HG03045 (cell line): Measurements from ENCODE around the gene NUDT16.
"Not testable (repeated sequence)": the region's sequence is repeated elsewhere in the genome, so short reads cannot be mapped to it uniquely, and the experiment has no call there.

Source experiments
- ATAC-seq: cut with Tn5 transposase; IDR thresholded peaks from one replicate; pipeline ENCODE4 v1.9.1; 2021; ENCODE audit warnings: mild to moderate bottlenecking, moderate library complexity; ENCODE audit not compliant: unreplicated experiment

The NUDT16 gene

DNA sequence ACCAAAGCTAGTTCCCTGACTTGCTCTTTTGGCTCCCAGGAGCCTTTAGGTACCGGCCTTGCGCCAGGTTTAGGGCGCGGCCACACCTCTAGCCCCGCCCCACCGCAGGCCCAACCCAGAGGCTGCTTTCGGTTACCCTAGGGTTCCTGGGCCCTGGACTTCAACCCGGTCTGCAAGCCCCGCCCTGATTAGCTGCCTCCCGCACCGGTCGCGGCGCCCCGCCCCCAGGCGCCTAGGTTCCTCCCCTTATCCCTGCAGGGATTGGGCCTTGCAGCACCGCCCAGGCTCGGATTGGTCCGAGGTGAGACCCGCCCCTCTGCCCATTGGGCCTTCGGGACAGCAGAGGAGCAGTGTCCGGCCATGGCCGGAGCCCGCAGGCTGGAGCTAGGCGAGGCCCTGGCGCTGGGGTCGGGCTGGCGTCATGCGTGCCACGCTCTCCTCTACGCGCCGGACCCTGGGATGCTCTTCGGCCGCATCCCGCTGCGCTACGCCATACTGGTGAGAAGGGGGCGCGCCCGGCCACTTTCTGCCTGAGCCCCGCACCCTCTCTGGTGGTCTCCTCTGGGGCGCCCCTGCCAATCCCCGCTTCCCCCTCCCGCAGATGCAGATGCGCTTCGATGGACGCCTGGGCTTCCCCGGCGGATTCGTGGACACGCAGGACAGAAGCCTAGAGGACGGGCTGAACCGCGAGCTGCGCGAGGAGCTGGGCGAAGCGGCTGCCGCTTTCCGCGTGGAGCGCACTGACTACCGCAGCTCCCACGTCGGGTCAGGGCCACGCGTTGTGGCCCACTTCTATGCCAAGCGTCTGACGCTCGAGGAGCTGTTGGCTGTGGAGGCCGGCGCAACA is at the start of gene NUDT16:
TSS of gene NUDT16 (plus strand) at position 330 of the 847 bp plus-strand sequence. CDS start at position 361, 31 bp downstream.
- ATAC-seq = peak; percentile 99

DNA sequence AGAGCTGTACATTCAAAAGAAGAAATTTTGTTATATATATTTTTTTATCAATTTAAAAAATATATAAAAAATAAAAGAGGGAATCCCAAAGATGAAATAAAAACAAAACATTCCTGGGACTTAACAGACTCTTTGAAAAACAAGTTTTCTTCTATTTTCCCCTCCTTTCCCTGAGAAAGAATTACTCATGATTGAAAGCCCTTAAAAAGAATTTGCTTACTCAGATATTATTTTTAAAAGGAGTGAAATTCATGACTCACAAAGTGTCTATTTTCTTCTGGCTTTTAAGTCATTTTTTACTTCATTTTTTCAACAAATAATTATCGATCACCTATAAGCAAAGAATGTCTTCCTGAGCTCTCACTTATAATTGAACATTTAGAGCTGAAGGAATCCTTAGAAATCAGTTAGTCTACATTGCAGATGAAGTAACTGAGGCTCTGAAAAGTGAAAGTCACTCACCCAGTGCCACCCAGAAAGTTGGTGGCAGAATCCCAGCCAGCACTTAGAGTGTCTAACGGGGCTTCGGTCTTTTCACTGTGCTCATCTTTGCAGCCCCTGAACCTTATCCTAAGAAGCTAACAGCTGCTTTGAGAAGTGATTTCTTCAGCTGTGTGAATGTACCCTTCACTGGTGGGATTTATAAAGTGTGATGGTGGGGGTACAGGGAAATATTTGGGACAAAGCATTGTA is 42.5 kb upstream of the NUDT16 start:
- no peak for ATAC-seq

DNA sequence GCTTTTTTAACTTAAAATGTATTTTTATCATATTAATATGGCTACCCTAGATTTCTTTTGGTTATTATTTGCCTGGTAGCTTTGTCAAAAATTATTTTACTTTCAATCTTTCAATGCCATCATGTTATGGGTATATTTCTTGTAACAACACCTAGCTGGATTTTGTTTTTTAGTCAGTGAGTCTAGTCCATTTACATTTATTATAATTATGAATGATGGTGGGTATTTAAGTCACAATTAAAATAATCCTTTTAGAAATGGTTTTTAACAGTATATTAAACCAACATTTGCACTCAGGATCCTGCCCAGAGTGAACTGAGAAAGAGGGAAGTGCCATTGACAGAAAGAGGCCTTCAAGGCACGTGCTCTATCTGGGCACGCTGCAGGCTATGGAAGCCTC is 39.8 kb upstream of the NUDT16 start:
- no peak for ATAC-seq

DNA sequence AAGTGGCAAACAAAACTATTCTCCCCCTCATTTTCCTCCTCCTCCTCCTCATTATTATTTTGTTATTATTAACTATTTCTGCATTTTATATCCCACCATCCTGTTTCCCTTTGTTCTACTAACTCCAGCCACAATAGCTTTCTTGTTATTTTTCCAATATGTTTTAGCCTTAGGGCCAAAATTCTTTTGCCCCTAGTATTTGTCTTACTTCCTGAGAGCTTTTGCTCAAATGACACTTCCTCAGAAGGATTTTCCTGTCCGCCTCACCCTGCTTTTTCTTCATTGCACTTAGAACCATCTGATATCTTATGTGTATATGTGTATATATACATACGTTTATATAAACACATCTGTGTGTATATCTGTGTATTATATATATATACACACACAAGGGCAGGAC is 32.7 kb upstream of the NUDT16 start:
- no peak for ATAC-seq

DNA sequence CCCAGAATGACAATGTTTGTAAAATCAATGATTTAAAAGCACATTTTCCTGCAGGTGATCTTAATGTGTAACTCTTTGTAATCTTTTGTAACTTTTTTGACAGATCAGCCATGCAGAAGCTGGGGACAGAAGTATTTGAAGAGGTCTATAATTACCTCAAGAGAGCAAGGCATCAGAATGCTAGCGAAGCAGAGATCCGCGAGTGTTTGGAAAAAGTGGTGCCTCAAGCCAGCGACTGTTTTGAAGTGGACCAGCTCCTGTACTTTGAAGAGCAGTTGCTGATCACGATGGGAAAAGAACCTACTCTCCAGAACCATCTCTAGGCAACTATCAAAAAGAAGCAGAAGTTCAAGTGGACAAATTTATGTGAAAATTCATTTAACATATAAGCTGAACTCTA is 32.1 kb upstream of the NUDT16 start:
- no peak for ATAC-seq

DNA sequence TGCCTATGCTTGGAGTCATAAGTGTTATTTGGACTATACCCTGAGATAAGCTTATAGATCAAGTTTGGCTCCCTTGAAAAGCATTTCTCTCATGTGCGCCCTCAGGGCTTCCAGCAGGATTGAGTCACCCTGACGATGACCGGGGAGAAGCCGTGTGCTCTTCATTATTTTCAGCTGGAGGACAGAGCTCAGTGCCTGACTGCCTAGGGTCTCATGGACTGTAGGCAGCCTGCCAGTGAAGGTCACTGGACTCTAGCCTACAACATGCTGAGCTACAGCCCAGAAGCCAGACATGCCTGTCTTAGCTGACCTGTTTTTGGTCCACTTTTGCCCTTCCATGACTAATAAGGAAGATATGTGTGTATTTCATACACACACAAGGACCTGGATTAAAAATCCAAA is 31.6 kb upstream of the NUDT16 start:
- ATAC-seq = no peak

DNA sequence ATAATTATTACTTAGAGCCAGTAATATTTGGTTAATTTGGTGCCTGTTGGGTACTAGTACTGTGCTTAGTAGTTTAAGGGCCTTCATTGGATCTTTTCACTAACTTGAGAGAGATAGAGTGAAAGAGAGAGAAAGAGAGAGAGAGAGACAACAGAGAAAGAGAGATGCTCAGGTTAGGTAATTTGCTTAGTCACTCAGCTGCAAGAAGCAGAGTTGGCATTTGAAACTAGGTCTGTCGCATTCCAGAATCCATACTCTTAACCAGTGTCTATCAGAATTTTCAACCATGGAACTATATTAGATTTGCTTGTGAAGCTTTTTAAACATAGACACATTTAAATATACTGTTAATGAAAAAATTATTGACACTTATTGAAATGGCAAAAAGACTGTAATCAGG is 31.1 kb upstream of the NUDT16 start:
- ATAC-seq = no peak

DNA sequence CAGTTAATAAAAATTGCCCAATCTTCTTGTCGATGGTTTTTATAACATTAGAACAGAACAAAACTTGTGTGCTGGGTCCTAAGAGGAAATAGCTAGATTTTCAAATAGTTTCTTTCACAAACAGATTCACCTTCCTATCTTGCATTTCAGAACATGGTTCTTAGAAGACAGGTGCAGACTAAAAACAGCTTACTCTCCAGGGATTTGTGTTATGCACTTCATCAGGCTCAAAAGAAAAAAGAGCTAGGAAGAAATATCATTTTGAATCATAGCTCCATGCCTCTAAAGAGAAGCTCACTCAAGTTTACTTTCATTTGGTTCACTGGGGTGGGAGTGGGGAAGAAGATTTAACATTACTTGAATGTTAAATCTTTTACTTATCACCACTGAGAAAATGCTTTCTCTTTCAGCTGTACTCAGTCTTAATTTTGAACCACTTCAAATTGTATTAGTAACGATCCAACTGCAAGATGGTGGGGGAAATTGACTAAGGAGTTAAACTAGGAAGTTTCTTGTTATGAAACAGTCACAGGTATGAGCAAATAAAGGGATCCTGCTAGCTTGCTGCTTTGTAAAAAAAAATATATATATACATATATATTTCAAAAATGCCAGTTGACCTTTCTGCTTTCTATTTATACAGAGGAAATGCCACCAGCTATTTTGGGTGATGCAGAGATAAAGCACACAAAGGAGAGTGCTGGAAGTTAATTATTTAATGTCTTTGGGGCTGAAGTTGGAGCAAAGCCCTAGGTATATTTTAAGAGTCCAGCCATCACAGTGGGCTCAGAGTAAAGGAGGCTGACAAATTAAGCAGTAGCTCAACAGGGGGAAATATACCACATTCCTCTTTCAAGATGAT is 28.3 kb upstream of the NUDT16 start:
- ATAC-seq = no peak

DNA sequence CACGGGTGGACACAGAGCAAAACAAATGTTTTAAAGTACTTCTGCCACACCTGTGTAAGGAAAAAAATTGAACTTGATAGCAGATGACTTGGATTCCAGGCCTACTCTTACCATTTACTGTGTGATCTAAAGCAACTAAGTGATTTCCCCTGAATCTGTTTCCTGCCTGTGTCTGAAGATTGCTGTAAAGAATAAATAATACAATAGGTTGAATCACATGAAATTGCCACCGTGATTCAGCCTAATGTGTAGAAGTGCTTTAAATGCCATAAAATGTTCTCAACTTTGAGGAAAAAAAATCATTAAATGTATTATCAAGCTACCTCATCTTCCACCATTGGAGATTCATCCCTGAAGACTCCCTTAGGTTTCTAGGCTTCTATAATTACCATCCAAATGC is 27.6 kb upstream of the NUDT16 start:
- no peak for ATAC-seq

DNA sequence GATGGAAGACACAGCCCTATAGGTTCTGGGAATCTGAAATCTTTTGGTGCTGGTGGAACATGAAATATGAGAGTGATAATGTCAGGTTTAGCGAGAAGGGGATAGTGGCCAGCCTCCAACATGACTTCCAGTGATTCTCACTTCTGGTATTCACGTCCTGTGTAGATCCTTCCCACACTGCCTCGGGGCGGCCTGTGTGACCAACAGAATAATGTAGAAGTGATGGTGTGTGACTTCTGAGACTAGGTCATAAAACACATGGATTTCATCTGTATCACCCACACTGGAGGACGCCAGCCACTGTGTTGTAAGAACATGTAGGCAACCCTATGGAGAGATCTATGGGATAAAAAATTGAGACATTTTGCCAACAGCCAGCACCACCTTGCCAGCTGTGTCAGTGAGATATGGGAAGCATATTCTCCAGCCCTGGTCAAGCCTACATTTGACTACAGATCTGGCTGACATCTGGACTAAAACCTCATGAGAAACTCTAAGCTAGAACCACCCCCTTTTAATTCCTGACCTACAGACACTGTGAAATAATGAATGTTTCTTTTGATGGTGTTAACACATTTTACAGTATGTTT is 25.5 kb upstream of the NUDT16 start:
- no peak for ATAC-seq

DNA sequence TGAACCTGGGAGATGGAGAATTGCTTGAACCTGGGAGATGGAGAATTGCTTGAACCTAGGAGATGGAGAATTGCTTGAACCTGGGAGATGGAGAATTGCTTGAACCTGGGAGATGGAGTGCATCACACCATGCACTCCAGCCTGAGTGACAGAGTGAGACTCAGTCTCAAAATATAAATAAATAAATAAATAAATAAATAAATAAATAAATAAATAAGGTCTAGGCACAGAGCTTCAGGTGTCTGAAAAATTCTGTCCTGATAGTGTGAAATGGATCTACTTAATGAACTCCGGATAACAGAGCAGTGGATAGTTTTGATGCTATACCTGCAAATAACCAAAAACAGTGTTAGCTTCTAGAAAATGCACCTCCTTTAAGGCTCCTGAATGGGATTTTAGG is 24.3 kb upstream of the NUDT16 start:
- ATAC-seq = no peak

DNA sequence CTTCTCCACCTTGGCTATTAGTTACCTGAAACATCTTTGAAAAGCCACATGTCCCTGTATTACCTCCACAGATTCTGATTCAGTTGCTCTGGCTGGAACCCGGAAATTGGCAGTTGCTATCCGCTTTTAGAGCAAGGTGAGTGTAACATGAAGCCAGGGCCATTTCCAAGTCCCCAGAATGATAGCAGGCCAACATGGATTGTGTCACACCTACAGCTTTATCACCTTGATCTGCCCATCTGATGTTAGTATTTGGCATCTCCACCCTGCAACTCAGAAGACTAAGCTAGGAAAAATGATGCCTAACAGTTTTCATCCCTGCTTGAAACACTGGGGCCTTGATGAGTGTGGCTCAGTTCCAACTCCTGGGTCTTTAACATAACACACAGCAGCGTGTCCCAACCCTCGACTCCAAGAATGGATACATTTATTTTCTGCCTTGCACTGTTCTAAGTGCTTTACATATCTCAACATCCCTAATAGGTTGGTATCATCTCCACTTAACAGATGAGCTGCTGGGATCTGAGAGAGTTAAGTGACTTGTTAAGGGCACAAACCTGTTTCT is 21.3 kb upstream of the NUDT16 start:
- ATAC-seq = no peak

DNA sequence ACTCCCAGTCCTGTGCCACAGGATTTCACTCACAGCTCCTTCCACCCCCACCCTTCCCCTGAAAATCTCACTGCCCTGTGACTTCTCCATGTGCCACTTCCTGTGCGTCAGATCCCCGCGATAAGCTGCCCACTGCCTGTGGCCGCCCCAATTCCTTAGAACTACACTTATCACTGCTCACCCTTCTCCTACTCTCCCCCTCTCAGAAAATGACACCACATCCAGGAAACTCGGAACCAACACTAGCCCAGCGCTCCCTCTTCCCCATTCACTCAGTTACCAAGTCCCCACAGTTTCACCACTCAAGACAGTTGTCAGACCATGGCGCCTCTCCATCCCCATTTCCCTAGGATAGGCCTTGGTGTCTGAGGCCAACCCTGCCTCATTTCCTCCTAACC is 20.5 kb upstream of the NUDT16 start:
- ATAC-seq = not testable (repeated sequence)

DNA sequence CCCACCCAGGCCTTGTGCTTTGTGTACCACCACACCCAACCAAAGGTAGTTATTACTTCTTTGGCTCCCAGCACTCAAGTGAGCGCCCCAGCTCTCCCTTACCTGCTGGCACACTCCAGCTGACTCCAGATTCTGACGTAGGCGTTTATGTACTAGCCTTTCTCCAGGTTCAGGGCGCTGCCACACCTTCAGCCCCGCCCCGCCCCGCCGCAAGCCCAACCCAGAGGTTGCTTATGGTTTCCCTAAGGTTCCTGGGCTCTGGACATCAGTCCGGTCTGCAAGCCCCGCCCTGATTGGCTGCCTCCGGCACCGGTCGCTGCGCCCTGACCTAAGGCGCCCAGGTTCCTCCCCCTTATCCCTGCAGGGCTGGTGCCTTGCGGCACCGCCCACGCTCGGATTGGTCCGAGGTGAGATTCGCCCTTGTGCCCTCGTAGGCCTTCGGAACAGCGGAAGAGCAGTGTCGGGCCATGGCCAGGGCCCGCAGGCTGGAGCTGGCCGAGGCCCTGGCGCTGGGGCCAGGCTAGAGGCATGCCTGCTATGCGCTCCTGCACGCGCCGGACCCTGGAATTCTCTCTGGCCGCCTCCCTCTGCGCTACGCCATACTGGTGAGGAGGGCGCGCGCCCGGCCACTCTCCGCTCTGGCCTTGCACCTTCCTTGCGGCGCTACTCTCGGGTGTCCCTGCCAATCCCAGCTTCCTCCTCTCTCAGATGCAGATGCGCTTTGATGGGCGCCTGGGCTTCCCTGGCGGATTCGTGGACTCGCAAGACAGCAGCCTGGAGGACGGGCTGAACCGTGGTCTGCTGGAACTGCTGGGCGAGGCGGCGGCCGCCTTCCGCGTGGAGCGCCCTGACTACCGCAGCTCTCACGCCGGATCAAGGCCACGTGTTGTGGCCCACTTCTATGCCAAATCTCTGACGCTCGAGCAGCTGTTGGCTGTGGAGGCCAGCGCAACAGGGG is 19.8 kb upstream of the NUDT16 start:
- peak; percentile 98 for ATAC-seq

DNA sequence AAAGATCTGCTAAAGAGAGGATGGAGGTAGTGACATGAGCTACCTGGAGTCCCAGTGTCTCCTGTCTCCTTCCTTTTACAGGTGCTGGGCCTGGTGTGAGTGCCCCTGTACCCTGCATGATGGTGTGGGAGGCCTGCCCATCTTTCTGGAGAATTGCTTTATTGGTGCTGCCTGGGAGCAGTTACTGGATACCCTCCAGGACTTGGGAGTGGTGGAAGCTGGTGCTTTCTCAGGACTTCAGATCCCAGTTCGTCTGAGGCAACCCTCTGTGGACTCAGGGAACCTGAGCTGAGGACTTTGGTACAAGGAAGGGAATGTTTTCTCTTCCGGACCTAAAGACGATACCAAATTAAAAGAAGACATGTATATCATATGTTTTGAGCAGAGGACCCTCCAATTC is 18.3 kb upstream of the NUDT16 start:
- ATAC-seq = no peak

DNA sequence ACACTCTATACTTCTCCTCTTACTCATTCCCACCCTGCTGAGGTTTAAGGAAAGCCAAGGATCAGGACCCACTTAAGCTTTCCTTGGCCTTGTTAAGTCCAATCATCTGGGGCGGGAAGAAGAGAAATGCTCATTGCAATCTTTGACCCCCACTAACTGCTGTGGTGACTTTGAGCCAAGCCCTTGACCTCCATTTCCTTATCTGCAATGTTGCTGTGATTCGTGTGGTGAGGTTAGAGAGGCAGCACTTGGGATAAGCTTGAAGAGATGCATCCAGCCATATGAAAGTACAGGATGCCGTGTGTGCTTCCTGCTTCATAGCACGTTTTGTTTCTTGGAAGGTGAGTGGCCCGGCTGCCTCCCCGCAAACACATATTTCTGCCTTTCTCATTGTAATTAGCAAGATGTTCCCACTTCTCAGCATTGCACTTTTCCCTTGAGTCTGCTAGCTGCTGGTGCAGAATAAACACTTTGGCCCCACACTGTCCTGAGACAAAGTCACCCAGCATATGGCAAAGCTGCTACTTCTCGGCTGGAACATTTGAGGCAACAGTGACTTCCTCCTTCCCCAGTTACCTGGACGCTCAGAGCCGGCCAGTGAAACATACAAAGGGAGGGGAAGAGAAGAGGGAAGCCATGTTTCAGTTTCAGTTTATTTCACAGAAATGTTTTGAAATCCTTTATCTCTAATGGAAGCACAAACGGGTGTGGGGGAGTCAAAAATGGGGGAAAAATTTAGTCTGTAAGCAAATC is 10.5 kb upstream of the NUDT16 start:
- ATAC-seq = no peak

DNA sequence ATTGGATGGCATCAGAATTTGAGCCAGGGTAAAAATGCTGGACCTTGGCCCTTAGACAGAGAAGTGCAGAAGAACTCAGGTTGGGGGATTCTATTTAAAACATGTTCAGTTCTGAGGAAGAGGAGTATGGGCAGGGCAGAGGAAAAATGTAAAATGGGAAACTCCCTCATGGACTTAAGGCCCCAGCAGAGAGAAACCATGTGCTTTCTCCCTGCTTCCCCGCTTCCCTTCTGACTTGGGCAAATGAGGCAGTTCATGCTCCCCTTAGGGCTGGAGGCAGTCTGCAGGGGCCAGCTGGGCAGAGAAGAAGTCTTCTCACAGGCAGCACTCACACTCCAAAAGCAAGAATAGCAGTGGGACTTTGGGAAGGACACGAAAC is 9.9 kb upstream of the NUDT16 start:
- ATAC-seq = no peak

DNA sequence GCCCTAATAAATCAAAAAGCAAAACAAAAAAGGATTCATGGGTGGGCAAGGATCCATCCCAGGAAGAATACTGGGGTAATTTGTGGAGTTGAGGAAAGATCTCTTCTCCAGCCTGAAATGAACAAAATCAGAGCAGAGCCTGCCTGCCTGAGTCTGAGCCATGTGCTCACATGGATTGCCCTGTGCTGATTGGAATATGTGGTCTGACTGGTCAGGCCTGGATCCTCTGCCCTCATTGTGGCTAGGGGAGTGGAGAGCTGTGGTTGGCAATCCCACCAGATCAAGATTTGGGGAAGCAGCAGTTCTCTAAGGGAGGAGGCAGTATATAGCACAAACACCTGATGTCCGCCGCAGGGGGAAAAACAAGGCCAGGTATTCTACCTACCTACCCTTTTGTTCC is 6.8 kb upstream of the NUDT16 start:
- no peak for ATAC-seq
